HepG2 (cell line): ENCODE results near the gene SLC45A1. TPM values are rescaled to one million over a fixed set of nuclear protein-coding genes. Genes with fewer than 3 reads are reported as not detected.

Experiments
- CCDC6 ChIP-seq: sonication (generic); formaldehyde crosslinking; IDR thresholded peaks from 2 replicates; pipeline ENCODE4 v1.8.1; 2022; ENCODE audit warnings: mild to moderate bottlenecking, missing genetic modification reagents, moderate library complexity
- DPF2 ChIP-seq: sonication (generic); formaldehyde crosslinking; IDR thresholded peaks from 2 replicates; pipeline ENCODE4 v1.4.0; 2020; ENCODE audit warnings: mild to moderate bottlenecking, low read depth, missing genetic modification reagents, borderline replicate concordance
- FOXM1 ChIP-seq: sonication (generic); formaldehyde crosslinking; IDR thresholded peaks from 2 replicates; pipeline ENCODE4 v1.5.0; 2020; ENCODE audit warnings: missing genetic modification reagents
- FOXP1 ChIP-seq, 2 experiments: fragments of 450-650 bp in 1 of 2; IDR thresholded peaks; 2 replicates each; pipeline ENCODE4 v1.6.1; 2017 to 2018; ENCODE audit warnings: antibody characterized with exemption in 1 of 2
- GPN1 ChIP-seq: sonication (generic); formaldehyde crosslinking; IDR thresholded peaks from 2 replicates; pipeline ENCODE4 v1.5.1; 2020; ENCODE audit warnings: missing genetic modification reagents, borderline replicate concordance
- ISL2 ChIP-seq: sonication (generic); formaldehyde crosslinking; IDR thresholded peaks from 2 replicates; pipeline ENCODE4 v1.5.0; 2020; ENCODE audit warnings: missing genetic modification reagents
- KDM3A ChIP-seq: IDR thresholded peaks from 2 replicates; pipeline ENCODE4 v1.6.1; 2018; ENCODE audit warnings: low read depth, missing compliant biosample characterization
- KLF11 ChIP-seq: IDR thresholded peaks from 2 replicates; pipeline ENCODE4 v1.6.1; 2016; ENCODE audit warnings: missing compliant biosample characterization
- KMT2A ChIP-seq: sonication (generic); formaldehyde crosslinking; IDR thresholded peaks from 2 replicates; pipeline ENCODE4 v1.4.0; 2020; ENCODE audit warnings: missing genetic modification reagents
- NFRKB ChIP-seq: fragments of 450-650 bp; IDR thresholded peaks from 2 replicates; pipeline ENCODE4 v1.6.1; 2017
- REPIN1 ChIP-seq: sonication (generic); formaldehyde crosslinking; IDR thresholded peaks from 2 replicates; pipeline ENCODE4 v1.8.0; 2022; ENCODE audit warnings: missing genetic modification reagents, low read depth, mild to moderate bottlenecking, borderline replicate concordance
- RNF2 ChIP-seq: fragments of 450-650 bp; conservative IDR thresholded peaks from 2 replicates; pipeline ENCODE4 v1.6.1; 2016; ENCODE audit warnings: low read depth
- SAP130 ChIP-seq: IDR thresholded peaks from 2 replicates; pipeline ENCODE4 v1.6.1; 2016; ENCODE audit warnings: low read depth
- SP5 ChIP-seq: IDR thresholded peaks from 2 replicates; pipeline ENCODE4 v1.6.1; 2016; ENCODE audit warnings: low read depth, borderline replicate concordance
- YEATS4 ChIP-seq: sonication (generic); formaldehyde crosslinking; IDR thresholded peaks from 2 replicates; pipeline ENCODE4 v1.4.0; 2020; ENCODE audit warnings: missing genetic modification reagents, borderline replicate concordance
- ZNF460 ChIP-seq: sonication (generic); formaldehyde crosslinking; IDR thresholded peaks from 2 replicates; pipeline ENCODE4 v1.5.1; 2020; ENCODE audit warnings: missing genetic modification reagents, mild to moderate bottlenecking, borderline replicate concordance
- ZNF572 ChIP-seq: sonication (generic); formaldehyde crosslinking; IDR thresholded peaks from 2 replicates; pipeline ENCODE4 v1.5.1; 2020; ENCODE audit warnings: mild to moderate bottlenecking, missing genetic modification reagents
- ZNF841 ChIP-seq: sonication (generic); formaldehyde crosslinking; IDR thresholded peaks from 2 replicates; pipeline ENCODE4 v1.8.1; 2023; ENCODE audit warnings: missing genetic modification reagents, borderline replicate concordance
- ZNF878 ChIP-seq: sonication (generic); formaldehyde crosslinking; IDR thresholded peaks from 2 replicates; pipeline ENCODE4 v1.8.1; 2023; ENCODE audit warnings: mild to moderate bottlenecking, missing genetic modification reagents, moderate library complexity
- polyA plus RNA-seq, 8 experiments: library from polyadenylated mRNA; depleted of rRNA in 3 of 8; stranded (reverse) in 7 of 8; unstranded in 1 of 8; fragments of >200 nt; fragmentation: Illumina TruSeq in 4 of 8; extraction: Trizol in 4 of 8; gene quantifications; 2 replicates each; pipeline versions ENCODE4 v1.2.1 to v1.2.3, GENCODE V29; 2011 to 2016; ENCODE audit warnings: low read depth in 4 of 8, missing spikeins in 1 of 8, mixed read lengths in 1 of 8; ENCODE audit not compliant: insufficient read depth in 1 of 8
- total RNA-seq, 5 experiments: library from RNA; depleted of rRNA; stranded (reverse); fragments of >200 nt; fragmentation: Illumina TruSeq; extraction: Trizol; gene quantifications; 2 replicates each; pipeline ENCODE4 v1.2.3, GENCODE V29; 2016; ENCODE audit warnings: low read depth in 1 of 5
- TF ChIP-seq, protein P1 (sequence below): sonication (generic); formaldehyde crosslinking; IDR thresholded peaks from 2 replicates; pipeline ENCODE4 v1.8.1; 2023; ENCODE audit warnings: mild to moderate bottlenecking, moderate library complexity, missing genetic modification reagents
- TF ChIP-seq, protein P2 (sequence below): sonication (generic); formaldehyde crosslinking; IDR thresholded peaks from 2 replicates; pipeline ENCODE4 v1.8.0; 2022; ENCODE audit warnings: missing genetic modification reagents, mild to moderate bottlenecking, moderate library complexity, borderline replicate concordance
- TF ChIP-seq, protein P3 (sequence below): IDR thresholded peaks from 2 replicates; pipeline ENCODE4 v1.6.1; 2012; ENCODE audit warnings: inconsistent platforms
- TF ChIP-seq, protein P4 (sequence below): IDR thresholded peaks from 2 replicates; pipeline ENCODE4 v1.6.1; 2016
- TF ChIP-seq, protein P5 (sequence below): sonication (generic); formaldehyde crosslinking; conservative IDR thresholded peaks from 2 replicates; pipeline ENCODE4 v1.4.0; 2020; ENCODE audit warnings: missing genetic modification reagents

The SLC45A1 gene
- total and polyA plus RNA-seq, 2 of the 13 experiments (the other 11 are each of a cell fraction or from before 2014, with no cell fraction given), result not detected

DNA sequence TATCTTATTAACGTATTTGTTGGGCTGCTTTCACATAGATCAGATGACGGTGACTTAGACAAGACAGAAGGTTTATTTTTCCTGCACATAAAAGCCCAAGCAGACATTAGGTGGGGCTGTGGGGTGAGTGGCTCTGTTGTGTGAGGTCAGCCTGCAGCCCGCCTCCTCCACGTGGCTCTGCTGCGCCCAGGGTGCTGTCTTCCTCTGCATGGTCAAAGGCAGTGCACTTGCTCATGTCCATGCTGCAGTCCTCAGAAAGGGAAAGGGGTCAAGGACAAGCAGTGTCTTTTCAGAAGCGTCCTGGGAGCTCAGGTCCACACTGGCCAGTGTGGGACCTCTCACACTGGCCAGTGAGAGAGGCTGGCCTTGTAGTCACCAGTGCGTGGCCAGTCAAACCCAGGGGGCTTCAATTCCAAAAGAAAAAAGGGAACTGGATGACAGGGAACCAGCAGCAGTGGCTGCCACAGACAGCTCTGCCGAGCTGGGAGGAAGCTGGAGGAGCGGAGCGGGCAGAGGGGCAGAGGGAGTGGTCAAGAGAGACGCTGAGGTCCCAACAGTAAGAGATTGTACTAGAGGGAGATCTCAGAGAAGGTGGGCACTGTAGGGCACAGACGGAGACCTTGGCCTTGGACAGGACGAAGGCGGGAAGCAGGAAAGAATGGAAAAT lies 35.9 kb upstream of the SLC45A1 start (continued):
- TF ChIP-seq DPF2 (CRISPR knock-in tag), result no peak
- TF ChIP-seq ZNF460 (CRISPR knock-in tag), result no peak
- no peak for TF ChIP-seq NFRKB
- TF ChIP-seq, protein P1, sequence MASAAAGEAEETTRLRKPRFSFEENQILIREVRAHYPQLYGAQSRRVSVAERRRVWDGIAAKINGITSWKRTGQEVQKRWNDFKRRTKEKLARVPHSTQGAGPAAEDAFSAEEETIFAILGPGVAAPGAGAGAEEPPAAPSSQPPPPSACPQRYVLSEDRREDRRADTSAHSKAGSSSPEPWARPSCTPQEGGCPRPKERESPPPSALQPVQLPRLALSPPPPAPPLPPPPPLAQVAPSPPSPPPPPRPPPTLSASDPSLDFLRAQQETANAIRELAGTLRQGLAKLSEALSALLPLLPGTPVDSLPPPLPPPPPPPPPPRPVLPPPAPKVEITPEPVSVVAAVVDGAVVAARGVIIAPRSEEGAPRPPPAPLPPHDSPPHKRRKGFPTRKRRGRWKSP (CRISPR knock-in tag), result no peak
- TF ChIP-seq CCDC6 (CRISPR knock-in tag), result peak; percentile 89
- TF ChIP-seq REPIN1 (CRISPR knock-in tag), result no peak
- TF ChIP-seq, protein P2, sequence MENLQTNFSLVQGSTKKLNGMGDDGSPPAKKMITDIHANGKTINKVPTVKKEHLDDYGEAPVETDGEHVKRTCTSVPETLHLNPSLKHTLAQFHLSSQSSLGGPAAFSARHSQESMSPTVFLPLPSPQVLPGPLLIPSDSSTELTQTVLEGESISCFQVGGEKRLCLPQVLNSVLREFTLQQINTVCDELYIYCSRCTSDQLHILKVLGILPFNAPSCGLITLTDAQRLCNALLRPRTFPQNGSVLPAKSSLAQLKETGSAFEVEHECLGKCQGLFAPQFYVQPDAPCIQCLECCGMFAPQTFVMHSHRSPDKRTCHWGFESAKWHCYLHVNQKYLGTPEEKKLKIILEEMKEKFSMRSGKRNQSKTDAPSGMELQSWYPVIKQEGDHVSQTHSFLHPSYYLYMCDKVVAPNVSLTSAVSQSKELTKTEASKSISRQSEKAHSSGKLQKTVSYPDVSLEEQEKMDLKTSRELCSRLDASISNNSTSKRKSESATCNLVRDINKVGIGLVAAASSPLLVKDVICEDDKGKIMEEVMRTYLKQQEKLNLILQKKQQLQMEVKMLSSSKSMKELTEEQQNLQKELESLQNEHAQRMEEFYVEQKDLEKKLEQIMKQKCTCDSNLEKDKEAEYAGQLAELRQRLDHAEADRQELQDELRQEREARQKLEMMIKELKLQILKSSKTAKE (CRISPR knock-in tag), result no peak
- TF ChIP-seq KMT2A (CRISPR knock-in tag), result no peak
- TF ChIP-seq ISL2 (CRISPR knock-in tag), result no peak
- no peak for TF ChIP-seq ZNF841 (CRISPR knock-in tag)
- TF ChIP-seq, protein P3, sequence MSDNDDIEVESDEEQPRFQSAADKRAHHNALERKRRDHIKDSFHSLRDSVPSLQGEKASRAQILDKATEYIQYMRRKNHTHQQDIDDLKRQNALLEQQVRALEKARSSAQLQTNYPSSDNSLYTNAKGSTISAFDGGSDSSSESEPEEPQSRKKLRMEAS, result peak; percentile 98
- TF ChIP-seq RNF2, result peak; percentile 46; the same call in 1 of the 2 replicates
- no peak for TF ChIP-seq FOXM1 (CRISPR knock-in tag)
- TF ChIP-seq ZNF878 (CRISPR knock-in tag), result peak; percentile 82
- TF ChIP-seq, protein P4, sequence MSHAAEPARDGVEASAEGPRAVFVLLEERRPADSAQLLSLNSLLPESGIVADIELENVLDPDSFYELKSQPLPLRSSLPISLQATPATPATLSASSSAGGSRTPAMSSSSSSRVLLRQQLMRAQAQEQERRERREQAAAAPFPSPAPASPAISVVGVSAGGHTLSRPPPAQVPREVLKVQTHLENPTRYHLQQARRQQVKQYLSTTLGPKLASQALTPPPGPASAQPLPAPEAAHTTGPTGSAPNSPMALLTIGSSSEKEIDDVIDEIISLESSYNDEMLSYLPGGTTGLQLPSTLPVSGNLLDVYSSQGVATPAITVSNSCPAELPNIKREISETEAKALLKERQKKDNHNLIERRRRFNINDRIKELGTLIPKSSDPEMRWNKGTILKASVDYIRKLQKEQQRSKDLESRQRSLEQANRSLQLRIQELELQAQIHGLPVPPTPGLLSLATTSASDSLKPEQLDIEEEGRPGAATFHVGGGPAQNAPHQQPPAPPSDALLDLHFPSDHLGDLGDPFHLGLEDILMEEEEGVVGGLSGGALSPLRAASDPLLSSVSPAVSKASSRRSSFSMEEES, result peak; percentile 51; the same call in 1 of the 2 replicates
- 0 out of 2 replicates have a peak, but pooled peaks have one; percentile 58 for TF ChIP-seq KLF11 (CRISPR knock-in tag)
- peak; percentile 90 for TF ChIP-seq SAP130
- no peak for TF ChIP-seq FOXP1 (IDR thresholded peaks at IDR 0.05)
- 0 out of 2 replicates have a peak, but pooled peaks have one; percentile 17 for TF ChIP-seq FOXP1 (CRISPR knock-in tag; IDR thresholded peaks at IDR 0.05)
- no peak for TF ChIP-seq ZNF572
- TF ChIP-seq KDM3A (CRISPR knock-in tag), result no peak
- peak; percentile 82 for TF ChIP-seq SP5 (CRISPR knock-in tag)
- no peak for TF ChIP-seq YEATS4
- no peak for TF ChIP-seq GPN1 (CRISPR knock-in tag)
- TF ChIP-seq, protein P5, sequence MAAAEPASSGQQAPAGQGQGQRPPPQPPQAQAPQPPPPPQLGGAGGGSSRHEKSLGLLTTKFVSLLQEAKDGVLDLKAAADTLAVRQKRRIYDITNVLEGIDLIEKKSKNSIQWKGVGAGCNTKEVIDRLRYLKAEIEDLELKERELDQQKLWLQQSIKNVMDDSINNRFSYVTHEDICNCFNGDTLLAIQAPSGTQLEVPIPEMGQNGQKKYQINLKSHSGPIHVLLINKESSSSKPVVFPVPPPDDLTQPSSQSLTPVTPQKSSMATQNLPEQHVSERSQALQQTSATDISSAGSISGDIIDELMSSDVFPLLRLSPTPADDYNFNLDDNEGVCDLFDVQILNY, result no peak
